HG02588 (cell line): ENCODE results near the gene DIABLO.
"Not testable (repeated sequence)": the region's sequence is repeated elsewhere in the genome, so short reads cannot be mapped to it uniquely, and the experiment has no call there.

Source experiments
- ATAC-seq: cut with Tn5 transposase; IDR thresholded peaks from one replicate; pipeline ENCODE4 v1.9.1; 2021; ENCODE audit warnings: mild to moderate bottlenecking, moderate library complexity; ENCODE audit not compliant: unreplicated experiment

DIABLO gene

GRCh38 chr12:122225683-122226365 lies at the start of gene DIABLO:
Gene DIABLO (minus strand): TSS chr12:122226052. CDS start chr12:122226014, 38 bp downstream.
- peak; percentile 86 for ATAC-seq

GRCh38 chr12:122275459-122275858 lies 49.6 kb upstream of the DIABLO start:
- ATAC-seq = no peak

GRCh38 chr12:122266230-122266901 lies 40.5 kb upstream of the DIABLO start, which contains the start of gene VPS33A:
Gene VPS33A (minus strand): TSS chr12:122266494. CDS start chr12:122266408, 86 bp downstream.
- ATAC-seq = peak; percentile 90

GRCh38 chr12:122265886-122266229 lies 40.0 kb upstream of the DIABLO start:
- ATAC-seq = peak; percentile 17

- no peak for ATAC-seq
Measured at GRCh38 chr12:122265476-122265875, 39.6 kb upstream of the DIABLO start.

- ATAC-seq = not testable (repeated sequence)
Measured at GRCh38 chr12:122260735-122261134, 34.9 kb upstream of the DIABLO start.

GRCh38 chr12:122258939-122259338 lies 33.1 kb upstream of the DIABLO start:
- ATAC-seq = not testable (repeated sequence)

GRCh38 chr12:122258462-122258861 lies 32.6 kb upstream of the DIABLO start:
- ATAC-seq = not testable (repeated sequence)

- no peak for ATAC-seq
Measured at GRCh38 chr12:122250536-122250935, 24.7 kb upstream of the DIABLO start.

GRCh38 chr12:122250047-122250446 lies 24.2 kb upstream of the DIABLO start:
- ATAC-seq = no peak

- no peak for ATAC-seq
Measured at GRCh38 chr12:122245553-122245952, 19.7 kb upstream of the DIABLO start.

GRCh38 chr12:122244565-122245371 lies 18.9 kb upstream of the DIABLO start:
- ATAC-seq = no peak

- no peak for ATAC-seq
Measured at GRCh38 chr12:122243965-122244364, 18.1 kb upstream of the DIABLO start.

- no peak for ATAC-seq
Measured at GRCh38 chr12:122238861-122239260, 13.0 kb upstream of the DIABLO start.

- ATAC-seq = no peak
Measured at GRCh38 chr12:122235741-122236140, 9.9 kb upstream of the DIABLO start.

- ATAC-seq = no peak
Measured at GRCh38 chr12:122232691-122233090, 6.8 kb upstream of the DIABLO start.

- ATAC-seq = no peak
Measured at GRCh38 chr12:122230798-122231197, 4.9 kb upstream of the DIABLO start.

- ATAC-seq = no peak
Measured at GRCh38 chr12:122228092-122228491, 2.2 kb upstream of the DIABLO start.

- no peak for ATAC-seq
Measured at GRCh38 chr12:122227341-122227740, 1.5 kb upstream of the DIABLO start.

- ATAC-seq = no peak
Measured at GRCh38 chr12:122226366-122227125, 694 bp upstream of the DIABLO start.

GRCh38 chr12:122216445-122216844 lies 9.4 kb downstream of the DIABLO start:
- ATAC-seq = no peak
